ENCODE data around the gene PLA2G6. TPM values are rescaled to one million over a fixed set of nuclear protein-coding genes. Genes with fewer than 3 reads are reported as not detected.

PLA2G6 gene
- total and polyA plus RNA-seq, 2 of the 13 experiments (the other 11 are each of a cell fraction or from before 2014, with no cell fraction given) = 4.8 to 11.5 TPM

DNA sequence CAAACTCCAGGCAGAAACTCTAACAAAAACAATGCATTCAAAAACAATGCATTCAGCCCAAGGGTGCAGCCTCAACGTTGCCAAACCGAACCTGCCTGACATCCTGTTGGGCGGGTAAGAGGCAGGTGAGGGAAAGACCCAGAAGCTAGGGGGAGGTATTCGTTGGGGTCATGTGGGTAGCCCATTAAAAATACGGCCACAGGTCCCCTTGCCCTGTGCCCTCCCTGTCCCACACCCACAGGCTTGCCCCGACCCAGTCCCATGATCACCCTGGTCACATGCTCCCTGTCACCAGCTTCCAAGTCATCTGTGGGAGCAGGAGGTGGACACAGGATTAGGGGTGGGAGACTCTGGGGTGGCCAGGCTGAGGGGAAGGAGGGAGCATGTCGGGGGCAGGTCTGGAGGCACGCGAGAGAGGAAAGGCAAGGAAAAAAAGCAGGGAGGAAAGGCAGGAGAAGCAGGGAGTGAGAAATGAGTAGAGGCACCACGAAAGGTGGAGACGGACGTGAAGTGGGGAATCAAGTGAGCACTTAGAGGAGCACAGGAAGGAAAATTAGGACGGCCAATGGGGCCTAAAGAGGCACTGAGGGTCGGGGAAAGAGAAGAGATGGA, 683 bp downstream of the PLA2G6 start (continued):
- TF ChIP-seq RNF219 (CRISPR knock-in tag; IDR thresholded peaks at IDR 0.05) (no peak), FOXC1 (CRISPR knock-in tag; IDR thresholded peaks at IDR 0.05; ENCODE audit: borderline replicate concordance) (peak; percentile 40; the same call in 1 of the 2 replicates), GFI1 (CRISPR knock-in tag; IDR thresholded peaks at IDR 0.05; ENCODE audit: borderline replicate concordance) (no peak), ZNF556 (CRISPR knock-in tag; IDR thresholded peaks at IDR 0.05; ENCODE audit: borderline replicate concordance) (no peak), KAT8 (CRISPR knock-in tag; IDR thresholded peaks at IDR 0.05) (no peak), PAWR (CRISPR knock-in tag; IDR thresholded peaks at IDR 0.05; ENCODE audit: borderline replicate concordance) (no peak), ZNF660 (CRISPR knock-in tag; IDR thresholded peaks at IDR 0.05; ENCODE audit: borderline replicate concordance, low read depth) (no peak), RXRB (CRISPR knock-in tag; IDR thresholded peaks at IDR 0.05; ENCODE audit: borderline replicate concordance) (0 out of 2 replicates have a peak, but pooled peaks have one; percentile 10), ZBTB26 (CRISPR knock-in tag; IDR thresholded peaks at IDR 0.05; ENCODE audit: borderline replicate concordance) (no peak; the same call in 1 of the 2 replicates), CBX2 (IDR thresholded peaks at IDR 0.05; ENCODE audit: low read depth, low read length) (no peak), CBX2 (CRISPR knock-in tag; IDR thresholded peaks at IDR 0.05; ENCODE audit: low read depth) (no peak), TRAFD1 (CRISPR knock-in tag; IDR thresholded peaks at IDR 0.05; ENCODE audit: borderline replicate concordance) (no peak), ZNF562 (CRISPR knock-in tag; IDR thresholded peaks at IDR 0.05; ENCODE audit: borderline replicate concordance) (no peak), ZNF639 (CRISPR knock-in tag; conservative IDR thresholded peaks at IDR 0.05) (no peak), ZNF607 (CRISPR knock-in tag; IDR thresholded peaks at IDR 0.05; ENCODE audit: borderline replicate concordance) (peak; percentile 36; the same call in 1 of the 2 replicates)
- TF ChIP-seq, protein P1, sequence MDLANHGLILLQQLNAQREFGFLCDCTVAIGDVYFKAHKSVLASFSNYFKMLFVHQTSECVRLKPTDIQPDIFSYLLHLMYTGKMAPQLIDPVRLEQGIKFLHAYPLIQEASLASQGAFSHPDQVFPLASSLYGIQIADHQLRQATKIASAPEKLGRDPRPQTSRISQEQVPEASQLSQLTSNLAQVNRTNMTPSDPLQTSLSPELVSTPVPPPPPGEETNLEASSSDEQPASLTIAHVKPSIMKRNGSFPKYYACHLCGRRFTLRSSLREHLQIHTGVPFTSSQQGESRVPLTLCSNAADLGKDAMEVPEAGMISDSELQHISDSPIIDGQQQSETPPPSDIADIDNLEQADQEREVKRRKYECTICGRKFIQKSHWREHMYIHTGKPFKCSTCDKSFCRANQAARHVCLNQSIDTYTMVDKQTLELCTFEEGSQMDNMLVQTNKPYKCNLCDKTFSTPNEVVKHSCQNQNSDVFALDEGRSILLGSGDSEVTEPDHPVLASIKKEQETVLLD (CRISPR knock-in tag; IDR thresholded peaks at IDR 0.05; ENCODE audit: low read depth) = peak; percentile 60; the same call in 1 of the 2 replicates
- TF ChIP-seq, protein P2, sequence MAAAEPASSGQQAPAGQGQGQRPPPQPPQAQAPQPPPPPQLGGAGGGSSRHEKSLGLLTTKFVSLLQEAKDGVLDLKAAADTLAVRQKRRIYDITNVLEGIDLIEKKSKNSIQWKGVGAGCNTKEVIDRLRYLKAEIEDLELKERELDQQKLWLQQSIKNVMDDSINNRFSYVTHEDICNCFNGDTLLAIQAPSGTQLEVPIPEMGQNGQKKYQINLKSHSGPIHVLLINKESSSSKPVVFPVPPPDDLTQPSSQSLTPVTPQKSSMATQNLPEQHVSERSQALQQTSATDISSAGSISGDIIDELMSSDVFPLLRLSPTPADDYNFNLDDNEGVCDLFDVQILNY (CRISPR knock-in tag; conservative IDR thresholded peaks at IDR 0.05) = no peak
- TF ChIP-seq, protein P3, sequence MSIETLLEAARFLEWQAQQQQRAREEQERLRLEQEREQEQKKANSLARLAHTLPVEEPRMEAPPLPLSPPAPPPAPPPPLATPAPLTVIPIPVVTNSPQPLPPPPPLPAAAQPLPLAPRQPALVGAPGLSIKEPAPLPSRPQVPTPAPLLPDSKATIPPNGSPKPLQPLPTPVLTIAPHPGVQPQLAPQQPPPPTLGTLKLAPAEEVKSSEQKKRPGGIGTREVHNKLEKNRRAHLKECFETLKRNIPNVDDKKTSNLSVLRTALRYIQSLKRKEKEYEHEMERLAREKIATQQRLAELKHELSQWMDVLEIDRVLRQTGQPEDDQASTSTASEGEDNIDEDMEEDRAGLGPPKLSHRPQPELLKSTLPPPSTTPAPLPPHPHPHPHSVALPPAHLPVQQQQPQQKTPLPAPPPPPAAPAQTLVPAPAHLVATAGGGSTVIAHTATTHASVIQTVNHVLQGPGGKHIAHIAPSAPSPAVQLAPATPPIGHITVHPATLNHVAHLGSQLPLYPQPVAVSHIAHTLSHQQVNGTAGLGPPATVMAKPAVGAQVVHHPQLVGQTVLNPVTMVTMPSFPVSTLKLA (IDR thresholded peaks at IDR 0.05) = no peak
